T-cell (primary cell): Measurements from ENCODE around the gene RNASE8. TPM values are rescaled to one million over a fixed set of nuclear protein-coding genes. Genes with fewer than 3 reads are reported as not detected.

ENCODE experiments used
- ATAC-seq, 4 experiments: fragments of 200-7000 bp in 3 of 4; fragments of 150-1000 bp in 1 of 4; cut with Tn5 transposase; replicated peaks in 1 of 4; 1 replicate in 3 of 4; 2 replicates in 1 of 4; pipeline ENCODE4 v1.10.0; 2021; ENCODE audit warnings: moderate library complexity in 3 of 4, mild to moderate bottlenecking in 2 of 4, moderate number of reproducible peaks in 1 of 4
- CTCF ChIA-PET, 2 donors: fragments of 300-600 bp; sonication (Branson Sonifier 250); formaldehyde crosslinking; loops; one replicate each; lab custom pipeline; 2022; ENCODE audit warnings: antibody characterized with exemption in 2 of 2; lab: Charles Lee
- POLR2A ChIA-PET, 2 donors: fragments of 300-600 bp; sonication (Branson Sonifier 250); formaldehyde crosslinking; loops; one replicate each; lab custom pipeline; 2022; ENCODE audit warnings: antibody characterized with exemption in 2 of 2; lab: Charles Lee
- DNase-seq, 35 experiments: peaks; one replicate each; pipeline versions ENCODE4 v3.0.0 to v3.0.0-alpha.2; 2013 to 2023
- H3K27ac ChIP-seq: one replicate; pipeline ENCODE4 v1.5.1; 2013; ENCODE audit warnings: low read length
- H3K27me3 ChIP-seq, 2 experiments: replicated peaks in 1 of 2; 1 replicate in 1 of 2; 2 replicates in 1 of 2; pipeline versions ENCODE4 v1.6.1 to v1.7.0; 2013; ENCODE audit warnings: low read length in 1 of 2, mixed read lengths in 1 of 2; ENCODE audit not compliant: control insufficient read depth in 2 of 2, insufficient read depth in 2 of 2; ENCODE audit errors: extremely low read depth in 1 of 2
- H3K36me3 ChIP-seq, 2 donors: 1 replicate in 1 of 2; 2 replicates in 1 of 2; pipeline versions ENCODE4 v1.6.1 to v1.7.0; 2013; ENCODE audit warnings: low read length in 1 of 2; ENCODE audit not compliant: control insufficient read depth in 2 of 2, insufficient read depth in 1 of 2; ENCODE audit errors: extremely low read depth in 1 of 2
- H3K4me1 ChIP-seq, 2 experiments: 1 replicate in 1 of 2; 2 replicates in 1 of 2; pipeline versions ENCODE4 v1.6.1 to v1.7.0; 2013; ENCODE audit warnings: low read length in 2 of 2, mixed read lengths in 1 of 2; ENCODE audit not compliant: insufficient read depth in 2 of 2, control insufficient read depth in 1 of 2; ENCODE audit errors: extremely low read depth in 1 of 2
- H3K4me3 ChIP-seq, 2 donors: 1 replicate in 1 of 2; 2 replicates in 1 of 2; pipeline versions ENCODE4 v1.5.1 to v1.7.0; 2013; ENCODE audit warnings: mild to moderate bottlenecking in 2 of 2, low read length in 1 of 2, moderate library complexity in 1 of 2; ENCODE audit not compliant: control insufficient read depth in 1 of 2; ENCODE audit errors: extremely low read depth in 1 of 2
- H3K9me3 ChIP-seq: 2 replicates; pipeline ENCODE4 v1.7.0; 2013
- H3K27ac Mint-ChIP-seq, 2 donors: one replicate each; pipeline ENCODE4 v1.8.0; 2020 to 2021; ENCODE audit warnings: mild to moderate bottlenecking in 2 of 2, mixed read lengths in 2 of 2
- H3K27me3 Mint-ChIP-seq, 2 donors: one replicate each; pipeline ENCODE4 v1.8.0; 2021 to 2022; ENCODE audit warnings: mixed read lengths in 2 of 2
- H3K36me3 Mint-ChIP-seq: one replicate; pipeline ENCODE4 v1.8.0; 2021; ENCODE audit warnings: mixed read lengths
- H3K4me1 Mint-ChIP-seq, 3 donors: one replicate each; pipeline ENCODE4 v1.8.0; 2020 to 2022; ENCODE audit warnings: mixed read lengths in 3 of 3, mild to moderate bottlenecking in 1 of 3
- H3K4me3 Mint-ChIP-seq, 3 donors: one replicate each; pipeline ENCODE4 v1.8.0; 2020 to 2022; ENCODE audit warnings: mild to moderate bottlenecking in 3 of 3, mixed read lengths in 3 of 3, moderate library complexity in 3 of 3
- H3K9me3 Mint-ChIP-seq, 3 donors: one replicate each; pipeline ENCODE4 v1.8.0; 2020 to 2022; ENCODE audit warnings: mixed read lengths in 3 of 3
- WGBS: methylation state at CpG from one replicate; pipeline ENCODE4 v1.1.5; 2013; ENCODE audit warnings: missing lambda C conversion rate; ENCODE audit not compliant: insufficient coverage; 5-methylcytosine and 5-hydroxymethylcytosine counted together
- total RNA-seq, 35 experiments: library from RNA in 6 of 35; stranded (reverse) in 6 of 35; fragments of 120-200 nt in 1 of 35; gene quantifications; one replicate each; pipeline versions ENCODE4 v1.2.1 to v1.2.4 and lab custom pipeline; 2013 to 2026

The RNASE8 gene
- total RNA-seq, 5 donors from 2014 or later (not counting 1 experiment from before 2014, with no cell fraction given) = not detected

DNA sequence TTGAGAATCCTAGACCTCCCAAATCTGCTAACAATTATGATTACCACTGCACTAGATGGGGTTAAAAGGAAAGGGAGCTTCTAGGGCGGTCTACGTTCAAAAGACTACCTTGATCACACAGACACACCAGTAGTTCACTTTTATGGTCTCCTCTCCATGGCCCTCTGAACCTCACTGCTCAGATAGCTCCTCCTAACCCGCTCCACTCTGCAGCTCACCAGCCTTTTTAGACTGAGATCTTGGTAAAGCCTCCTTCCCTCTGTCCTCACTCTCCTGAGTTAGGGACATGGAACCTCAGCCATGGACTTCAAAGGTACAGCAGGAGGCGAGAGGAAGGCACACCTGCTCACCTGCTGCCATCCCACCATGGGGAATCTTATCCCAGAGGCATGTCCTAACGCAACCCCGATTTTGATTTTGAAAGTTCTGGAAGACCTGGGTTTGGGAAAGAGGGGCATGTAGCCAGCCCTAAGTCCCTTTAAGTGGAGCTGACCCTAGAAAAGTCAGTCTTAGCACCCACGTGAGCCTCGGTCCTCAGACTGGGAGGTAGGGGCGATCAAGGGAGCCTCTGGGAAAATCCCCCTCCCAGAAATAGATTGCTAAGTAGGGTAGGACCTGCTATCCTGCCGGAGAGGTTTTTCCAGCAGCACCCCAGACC is 39.5 kb downstream of the RNASE8 start:
- H3K4me3 Mint-ChIP-seq = peak overlapping the region; percentile 77 to 82 (median 81)
- Histone ChIP-seq H3K27me3 (peaks cover 0 to 9% of the 10 kb centered on the region in 2 experiments), H3K4me1 (peaks cover 5 to 26% of the 10 kb centered on the region in 2 experiments), H3K27ac (peak overlapping the region; percentile 71), H3K4me3 (peak overlapping the region; percentile 29 to 33), H3K36me3 (no peaks in the 10 kb centered on the region), H3K9me3 (no peaks in the 10 kb centered on the region)
- ATAC-seq (peak in 1 of 4 experiments; percentile 41), DNase-seq (peak in 1 of 35 experiments; percentile 37)
- peaks cover 3% of the 10 kb centered on the region for H3K36me3 Mint-ChIP-seq
- peaks cover 21 to 28% (median 25%) of the 10 kb centered on the region in 3 donors for H3K4me1 Mint-ChIP-seq
- peak overlapping the region; percentile 83 to 84 for H3K27ac Mint-ChIP-seq
- no peaks in the 10 kb centered on the region for H3K9me3 Mint-ChIP-seq
- peaks cover 0 to 1% of the 10 kb centered on the region in 2 donors for H3K27me3 Mint-ChIP-seq
- WGBS = 78% methylated on average over 3 of the region's 10 CpGs
- CTCF ChIA-PET = interaction anchor here (0.8 to 2.3 kb wide), 5 partner anchors 10 to 82 kb away, joined by 4 to 9 read pairs (median 7); partner anchors contain the start of gene ARHGEF40 (in 1 of the 2)
- POLR2A ChIA-PET = interaction anchor here in 1 of 2 donors (0.6 kb wide), 2 partner anchors 31 to 436 kb away, joined by 3 to 4 read pairs; no protein-coding TSS in a partner anchor

DNA sequence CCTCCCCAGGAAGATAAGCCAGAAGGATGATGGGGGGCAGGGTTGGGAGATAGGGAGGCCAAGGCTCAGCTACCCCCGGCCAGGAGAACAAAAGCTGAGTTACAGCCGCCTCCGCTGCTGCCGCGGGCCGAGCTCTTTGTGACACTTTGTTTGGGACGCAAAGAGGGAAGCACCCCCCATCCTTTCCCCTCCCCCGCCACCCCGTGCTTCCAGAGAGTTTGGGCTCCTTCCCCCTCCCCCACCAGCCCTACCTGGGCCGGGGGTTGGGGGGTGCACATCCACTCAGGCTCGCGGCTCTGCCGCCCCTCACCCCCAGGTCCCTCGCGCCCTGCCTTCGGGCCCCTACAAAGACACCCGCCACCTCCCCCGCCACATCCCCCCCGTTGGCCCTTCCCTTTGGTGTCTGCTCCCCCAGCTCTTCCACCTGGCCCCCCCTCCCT is 40.0 kb downstream of the RNASE8 start:
- no CpG with 5 or more reads among the region's 19 CpGs for WGBS
- Histone ChIP-seq H3K9me3 (no peaks in the 10 kb centered on the region), H3K4me3 (peak overlapping the region; percentile 29 to 33), H3K27ac (peak overlapping the region; percentile 71), H3K27me3 (peaks cover 0 to 9% of the 10 kb centered on the region in 2 experiments), H3K36me3 (no peaks in the 10 kb centered on the region), H3K4me1 (peaks cover 5 to 20% of the 10 kb centered on the region in 2 experiments)
- Mint-ChIP-seq H3K36me3 (no peaks in the 10 kb centered on the region), H3K4me1 (peaks cover 18 to 29% (median 22%) of the 10 kb centered on the region in 3 donors), H3K9me3 (no peaks in the 10 kb centered on the region), H3K27me3 (peaks cover 0 to 1% of the 10 kb centered on the region in 2 donors), H3K4me3 (peak overlapping the region; percentile 77 to 82 (median 81)), H3K27ac (peak overlapping the region; percentile 83 to 84)
- ATAC-seq (peak; percentile 3 to 25 (median 6)), DNase-seq (peak in 1 of 35 experiments; percentile 40)
- ChIA-PET CTCF (interaction anchor here (0.6 to 2.3 kb wide), 6 partner anchors 9 to 745 kb away, joined by 3 to 9 read pairs (median 4); partner anchors contain the start of gene ARHGEF40 (in 1 of the 2)), POLR2A (interaction anchor here in 1 of 2 donors (0.6 kb wide), 3 partner anchors 54 to 694 kb away, joined by 4 to 5 read pairs (median 4); no protein-coding TSS in a partner anchor)

- Histone ChIP-seq H3K27me3 (peaks cover 0 to 9% of the 10 kb centered on the region in 2 experiments), H3K27ac (peak within 1 kb of the TSS; percentile 71), H3K4me1 (peaks cover 7 to 21% of the 10 kb centered on the region in 2 experiments), H3K9me3 (no peaks in the 10 kb centered on the region), H3K36me3 (no peaks in the 10 kb centered on the region), H3K4me3 (peak within 1 kb of the TSS; percentile 60 to 63)
- CTCF ChIA-PET = interaction anchor here (0.6 to 2.1 kb wide), 5 partner anchors 9 to 745 kb away, joined by 3 to 7 read pairs (median 4); partner anchors contain the start of gene ARHGEF40 (in 1 of the 2)
- H3K36me3 Mint-ChIP-seq = no peaks in the 10 kb centered on the region
- no peaks in the 10 kb centered on the region for H3K9me3 Mint-ChIP-seq
- DNase-seq = peak in 9 of 35 experiments; percentile 14 to 57 (median 24)
- peak within 1 kb of the TSS; percentile 83 to 84 for H3K27ac Mint-ChIP-seq
- H3K4me1 Mint-ChIP-seq = peaks cover 19 to 29% (median 20%) of the 10 kb centered on the region in 3 donors
- peak; percentile 56 to 62 (median 58) for ATAC-seq
- peaks cover 0 to 1% of the 10 kb centered on the region in 2 donors for H3K27me3 Mint-ChIP-seq
- peak within 1 kb of the TSS; percentile 80 to 88 (median 87) for H3K4me3 Mint-ChIP-seq
- POLR2A ChIA-PET = interaction anchor here in 1 of 2 donors (0.6 kb wide), 2 partner anchors 55 to 695 kb away, joined by 4 to 5 read pairs; no protein-coding TSS in a partner anchor
- WGBS = under 1% methylated on average over 44 of the region's 90 CpGs
Measured at GRCh38 chr14:21098076-21098891, 40.7 kb downstream of the RNASE8 start, which contains the start of gene ZNF219. Gene ZNF219, minus strand, starts transcription at chr14:21098655. Its CDS starts 5,064 bp downstream, at chr14:21093591.

DNA sequence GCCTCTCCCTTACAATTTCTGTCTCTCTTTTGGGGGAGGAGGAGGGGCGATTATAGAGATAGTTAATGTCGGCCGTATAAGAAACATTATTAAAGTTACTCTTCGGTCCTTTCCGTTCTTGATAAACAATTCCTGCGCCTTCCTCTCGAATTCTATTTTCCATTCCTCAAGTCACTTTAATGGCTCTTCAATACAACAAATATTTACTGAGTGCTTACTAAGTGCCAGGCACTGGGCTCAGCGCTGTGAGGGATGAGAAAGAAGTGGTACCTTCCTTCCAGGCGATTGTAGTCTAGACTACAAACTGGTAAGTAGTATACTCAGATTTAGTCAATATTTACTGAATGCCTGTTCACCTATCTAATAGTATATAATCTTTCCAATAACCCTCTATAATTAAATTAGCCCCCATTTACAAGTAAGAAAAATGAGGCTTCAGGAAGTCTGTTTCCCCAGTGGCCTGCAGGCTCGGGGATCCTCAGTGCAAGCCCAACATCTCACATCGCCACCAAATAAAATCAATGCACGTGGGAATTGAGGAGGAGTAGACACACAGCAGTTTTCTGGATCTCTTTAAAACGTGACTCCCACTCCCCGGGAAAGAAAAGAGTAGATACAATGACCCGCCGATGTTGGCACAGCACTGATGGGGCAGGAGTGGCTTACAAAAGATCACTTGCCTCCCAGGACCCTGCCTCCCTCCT is 41.4 kb downstream of the RNASE8 start:
- Histone ChIP-seq H3K27me3 (peaks cover 0 to 9% of the 10 kb centered on the region in 2 experiments), H3K4me1 (peaks cover 7 to 24% of the 10 kb centered on the region in 2 experiments), H3K9me3 (no peaks in the 10 kb centered on the region), H3K36me3 (no peaks in the 10 kb centered on the region), H3K4me3 (peak overlapping the region; percentile 60 to 63), H3K27ac (peak overlapping the region; percentile 71)
- H3K4me3 Mint-ChIP-seq = peak overlapping the region; percentile 80 to 88 (median 87)
- DNase-seq (no peak), ATAC-seq (no peak)
- no peaks in the 10 kb centered on the region for H3K9me3 Mint-ChIP-seq
- H3K4me1 Mint-ChIP-seq = peaks cover 22 to 31% (median 25%) of the 10 kb centered on the region in 3 donors
- peaks cover 0 to 1% of the 10 kb centered on the region in 2 donors for H3K27me3 Mint-ChIP-seq
- ChIA-PET POLR2A (no interaction called here), CTCF (interaction anchor here (0.5 to 2.1 kb wide), 3 partner anchors 10 to 366 kb away, joined by 3 to 7 read pairs (median 4); no protein-coding TSS in a partner anchor)
- H3K27ac Mint-ChIP-seq = peak overlapping the region; percentile 74 to 75
- no peaks in the 10 kb centered on the region for H3K36me3 Mint-ChIP-seq
- 75% methylated on average over 2 of the region's 16 CpGs for WGBS

DNA sequence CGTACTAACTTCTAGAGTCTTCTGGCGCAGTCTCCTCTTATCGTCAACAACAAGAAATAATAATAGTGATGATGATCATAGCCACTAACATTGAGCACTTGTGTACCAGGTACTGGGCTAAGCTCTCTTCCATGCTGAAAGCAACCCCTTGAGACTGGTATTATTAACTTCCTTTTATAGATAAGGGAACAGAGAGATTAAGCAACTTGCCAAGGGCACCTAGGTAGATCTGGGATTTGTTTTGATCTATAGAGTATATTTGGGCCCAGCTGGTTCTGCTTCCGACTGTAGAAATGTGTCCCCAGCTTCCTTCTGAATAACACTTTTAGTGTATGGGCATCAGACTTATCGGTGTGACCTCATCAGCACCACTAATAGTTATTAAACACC is 42.0 kb downstream of the RNASE8 start:
- Histone ChIP-seq H3K27ac (no peak overlapping the region), H3K36me3 (no peaks in the 10 kb centered on the region), H3K27me3 (peaks cover 0 to 9% of the 10 kb centered on the region in 2 experiments), H3K4me1 (peaks cover 7 to 28% of the 10 kb centered on the region in 2 experiments), H3K4me3 (no peak overlapping the region), H3K9me3 (no peaks in the 10 kb centered on the region)
- no CpG with 5 or more reads among the region's 5 CpGs for WGBS
- H3K36me3 Mint-ChIP-seq = no peaks in the 10 kb centered on the region
- H3K4me3 Mint-ChIP-seq = peak overlapping the region; percentile 80 to 88 (median 87)
- peak overlapping the region in 1 of 2 donors; percentile 75 for H3K27ac Mint-ChIP-seq
- H3K4me1 Mint-ChIP-seq = peaks cover 24 to 34% (median 30%) of the 10 kb centered on the region in 3 donors
- ATAC-seq = no peak
- ChIA-PET CTCF (interaction anchor here in 1 of 2 donors (0.5 kb wide), 1 partner anchor 365 kb away, joined by 3 read pairs; no protein-coding TSS in a partner anchor), POLR2A (no interaction called here)
- H3K9me3 Mint-ChIP-seq = no peaks in the 10 kb centered on the region
- no peak for DNase-seq
- H3K27me3 Mint-ChIP-seq = peaks cover 0 to 1% of the 10 kb centered on the region in 2 donors
